ENCODE data around the gene NKAIN1. TPM values are rescaled to one million over a fixed set of nuclear protein-coding genes. Genes with fewer than 3 reads are reported as not detected.
A peak's percentile ranks its signal among the peaks of the same experiment; 100 is the strongest.

The NKAIN1 gene
- total and polyA plus RNA-seq, 2 donors (not counting 1 experiment from before 2014, with no cell fraction given) = not detected

DNA sequence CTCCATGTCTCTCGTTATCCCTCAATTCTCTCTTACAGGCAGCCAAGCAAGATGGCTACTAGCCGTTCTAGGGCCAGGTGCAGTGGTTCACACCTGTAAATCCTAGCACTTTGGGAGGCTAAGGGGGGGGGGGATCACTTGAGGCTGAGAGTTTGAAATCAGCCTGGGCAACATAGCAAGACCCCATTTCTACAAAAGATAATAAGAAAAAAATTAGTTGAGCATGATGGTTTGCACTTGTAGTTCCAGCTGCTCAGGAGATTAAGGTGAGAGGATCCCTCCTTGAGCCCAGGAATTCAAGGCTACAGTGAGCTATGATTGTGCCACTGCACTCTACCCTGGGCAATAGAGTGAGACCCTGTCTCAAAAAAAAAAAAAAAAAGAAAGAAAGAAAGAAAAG lies 80.4 kb downstream of the NKAIN1 start:
- no peaks in the 10 kb centered on the region for H3K79me2 ChIP-seq (ENCODE audit: control insufficient read depth, insufficient read depth, low read length)
- H2AFZ ChIP-seq (ENCODE audit: insufficient read depth, low read depth, low read length, poor library complexity, severe bottlenecking) = no peak overlapping the region
- no peaks in the 10 kb centered on the region for H4K20me1 ChIP-seq (ENCODE audit: control insufficient read depth, insufficient read depth, low read length, poor library complexity, severe bottlenecking)
- POLR2A ChIA-PET = interaction anchor here (0.7 kb wide), 1 partner anchor 475 kb away, joined by 7 read pairs; no protein-coding TSS in a partner anchor
- no peak overlapping the region for H3K4me3 ChIP-seq (ENCODE audit: control extremely low read depth in 1 of 5, extremely low read depth in 1 of 5, insufficient read depth in 1 of 5, low read depth in 2 of 5, low read length in 4 of 5)
- H3K36me3 ChIP-seq (replicated peaks in 1 of 2; ENCODE audit: control extremely low read depth in 1 of 2, control insufficient read depth in 1 of 2, extremely low read depth in 1 of 2, insufficient read depth in 2 of 2, low read length in 1 of 2) = no peaks in the 10 kb centered on the region
- H3K27ac ChIP-seq (ENCODE audit: low read length in 2 of 2) = no peak overlapping the region
- intact Hi-C loops (cut with micrococcal nuclease) = no loop called here
- CTCF ChIA-PET = interaction anchor here (0.6 to 1.0 kb wide), 3 partner anchors 264 to 459 kb away, joined by 3 to 4 read pairs (median 3); no protein-coding TSS in a partner anchor
- no peak overlapping the region for H3K4me2 ChIP-seq (replicated peaks; ENCODE audit: low read depth, low read length, poor library complexity, severe bottlenecking)
- Mint-ChIP-seq H3K9me3 (ENCODE audit: insufficient read depth) (no peaks in the 10 kb centered on the region), H3K4me1 (peaks cover 11% of the 10 kb centered on the region), H3K4me3 (no peak overlapping the region), H3K27me3 (peaks cover 4% of the 10 kb centered on the region), H3K27ac (no peak overlapping the region)
- peaks cover 5 to 14% of the 10 kb centered on the region in 2 donors for H3K4me1 ChIP-seq (ENCODE audit: control insufficient read depth in 2 of 2, insufficient read depth in 2 of 2, low read length in 2 of 2)
- H3K27me3 ChIP-seq (replicated peaks in 1 of 4; ENCODE audit: control extremely low read depth in 1 of 4, control insufficient read depth in 3 of 4, insufficient read depth in 4 of 4, low read length in 3 of 4) = no peaks in the 10 kb centered on the region
- H3K9me3 ChIP-seq (ENCODE audit: control extremely low read depth in 1 of 3, control insufficient read depth in 2 of 3, insufficient read depth in 1 of 3, low read length in 2 of 3) = no peaks in the 10 kb centered on the region
- H3K9ac ChIP-seq (ENCODE audit: low read length) = no peak overlapping the region
- WGBS (ENCODE audit: insufficient coverage) = no CpG with 5 or more reads among the region's 2 CpGs
- DNase-seq = no peak
- ATAC-seq (ENCODE audit: low read depth) = no peak
- TF ChIP-seq EZH2 (IDR thresholded peaks at IDR 0.05; ENCODE audit: borderline replicate concordance, insufficient read depth, low read depth, low read length, poor library complexity, severe bottlenecking) = no peak
- TF ChIP-seq, protein P1, sequence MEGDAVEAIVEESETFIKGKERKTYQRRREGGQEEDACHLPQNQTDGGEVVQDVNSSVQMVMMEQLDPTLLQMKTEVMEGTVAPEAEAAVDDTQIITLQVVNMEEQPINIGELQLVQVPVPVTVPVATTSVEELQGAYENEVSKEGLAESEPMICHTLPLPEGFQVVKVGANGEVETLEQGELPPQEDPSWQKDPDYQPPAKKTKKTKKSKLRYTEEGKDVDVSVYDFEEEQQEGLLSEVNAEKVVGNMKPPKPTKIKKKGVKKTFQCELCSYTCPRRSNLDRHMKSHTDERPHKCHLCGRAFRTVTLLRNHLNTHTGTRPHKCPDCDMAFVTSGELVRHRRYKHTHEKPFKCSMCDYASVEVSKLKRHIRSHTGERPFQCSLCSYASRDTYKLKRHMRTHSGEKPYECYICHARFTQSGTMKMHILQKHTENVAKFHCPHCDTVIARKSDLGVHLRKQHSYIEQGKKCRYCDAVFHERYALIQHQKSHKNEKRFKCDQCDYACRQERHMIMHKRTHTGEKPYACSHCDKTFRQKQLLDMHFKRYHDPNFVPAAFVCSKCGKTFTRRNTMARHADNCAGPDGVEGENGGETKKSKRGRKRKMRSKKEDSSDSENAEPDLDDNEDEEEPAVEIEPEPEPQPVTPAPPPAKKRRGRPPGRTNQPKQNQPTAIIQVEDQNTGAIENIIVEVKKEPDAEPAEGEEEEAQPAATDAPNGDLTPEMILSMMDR (IDR thresholded peaks at IDR 0.05) = no peak

DNA sequence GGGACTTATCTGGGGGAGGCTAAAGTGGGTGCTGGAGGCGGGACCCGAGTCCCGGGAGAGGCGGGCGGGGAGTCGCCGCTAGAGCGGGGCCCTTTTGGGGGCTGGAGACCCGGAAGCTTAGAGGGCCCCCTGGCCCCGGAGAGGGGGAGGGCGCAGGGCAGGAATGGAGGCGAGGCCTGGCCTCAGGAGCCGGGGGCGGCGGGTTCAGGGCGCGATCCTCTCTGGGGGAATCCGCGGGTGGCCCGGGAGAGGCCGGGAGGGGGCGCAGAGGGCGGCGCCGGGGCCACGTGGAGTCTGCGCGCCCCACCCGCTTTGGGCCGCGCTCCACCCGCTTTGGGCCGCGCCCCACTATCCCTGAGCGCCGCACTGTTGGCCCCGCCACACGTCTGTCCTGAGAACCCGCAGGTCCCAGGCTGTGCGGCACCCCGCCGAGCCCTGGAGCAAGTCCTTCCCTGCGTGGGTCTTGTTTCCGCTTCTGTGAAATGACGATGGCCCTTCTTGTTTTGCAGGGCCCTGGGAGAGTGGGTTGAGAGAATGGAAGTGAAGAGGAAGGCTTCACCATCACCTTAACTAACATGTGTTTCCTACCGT lies 84.4 kb downstream of the NKAIN1 start:
- Histone ChIP-seq H3K9me3 (ENCODE audit: control extremely low read depth in 1 of 3, control insufficient read depth in 2 of 3, insufficient read depth in 1 of 3, low read length in 2 of 3) (no peaks in the 10 kb centered on the region), H2AFZ (ENCODE audit: insufficient read depth, low read depth, low read length, poor library complexity, severe bottlenecking) (peak overlapping the region; percentile 84), H4K20me1 (ENCODE audit: control insufficient read depth, insufficient read depth, low read length, poor library complexity, severe bottlenecking) (no peaks in the 10 kb centered on the region), H3K79me2 (ENCODE audit: control insufficient read depth, insufficient read depth, low read length) (no peaks in the 10 kb centered on the region), H3K4me1 (ENCODE audit: control insufficient read depth in 2 of 2, insufficient read depth in 2 of 2, low read length in 2 of 2) (peaks cover 5 to 14% of the 10 kb centered on the region in 2 donors), H3K27ac (ENCODE audit: low read length in 2 of 2) (peak overlapping the region in 1 of 2 donors; percentile 39), H3K4me3 (ENCODE audit: control extremely low read depth in 1 of 5, extremely low read depth in 1 of 5, insufficient read depth in 1 of 5, low read depth in 2 of 5, low read length in 4 of 5) (peak overlapping the region; percentile 53 to 76 (median 67)), H3K9ac (ENCODE audit: low read length) (peak overlapping the region; percentile 76), H3K4me2 (replicated peaks; ENCODE audit: low read depth, low read length, poor library complexity, severe bottlenecking) (peak overlapping the region; percentile 97), H3K36me3 (replicated peaks in 1 of 2; ENCODE audit: control extremely low read depth in 1 of 2, control insufficient read depth in 1 of 2, extremely low read depth in 1 of 2, insufficient read depth in 2 of 2, low read length in 1 of 2) (no peaks in the 10 kb centered on the region), H3K27me3 (replicated peaks in 1 of 4; ENCODE audit: control extremely low read depth in 1 of 4, control insufficient read depth in 3 of 4, insufficient read depth in 4 of 4, low read length in 3 of 4) (no peaks in the 10 kb centered on the region)
- POLR2A ChIA-PET = interaction anchor here (0.6 kb wide), 2 partner anchors 353 to 437 kb away, joined by 3 to 9 read pairs; no protein-coding TSS in a partner anchor
- intact Hi-C loops (cut with micrococcal nuclease) = loop anchor here (1.0 to 2.0 kb wide), 2 partner anchors 90 to 267 kb away; partner anchors contain the start of gene PUM1
- peak overlapping the region; percentile 80 for H3K27ac Mint-ChIP-seq
- peaks cover 9% of the 10 kb centered on the region for H3K4me1 Mint-ChIP-seq
- H3K4me3 Mint-ChIP-seq = peak overlapping the region; percentile 90
- no peak for TF ChIP-seq EZH2 (IDR thresholded peaks at IDR 0.05; ENCODE audit: borderline replicate concordance, insufficient read depth, low read depth, low read length, poor library complexity, severe bottlenecking)
- TF ChIP-seq, protein P1 (IDR thresholded peaks at IDR 0.05) = peak; percentile 55
- ATAC-seq (ENCODE audit: low read depth) = peak; percentile 80
- no peaks in the 10 kb centered on the region for H3K27me3 Mint-ChIP-seq
- 1% methylated on average over 42 of the region's 46 CpGs for WGBS (ENCODE audit: insufficient coverage)
- H3K9me3 Mint-ChIP-seq (ENCODE audit: insufficient read depth) = no peaks in the 10 kb centered on the region
- CTCF ChIA-PET = no interaction called here
- peak; percentile 75 for DNase-seq
